ENCODE results near the gene NVL.

The NVL gene

DNA sequence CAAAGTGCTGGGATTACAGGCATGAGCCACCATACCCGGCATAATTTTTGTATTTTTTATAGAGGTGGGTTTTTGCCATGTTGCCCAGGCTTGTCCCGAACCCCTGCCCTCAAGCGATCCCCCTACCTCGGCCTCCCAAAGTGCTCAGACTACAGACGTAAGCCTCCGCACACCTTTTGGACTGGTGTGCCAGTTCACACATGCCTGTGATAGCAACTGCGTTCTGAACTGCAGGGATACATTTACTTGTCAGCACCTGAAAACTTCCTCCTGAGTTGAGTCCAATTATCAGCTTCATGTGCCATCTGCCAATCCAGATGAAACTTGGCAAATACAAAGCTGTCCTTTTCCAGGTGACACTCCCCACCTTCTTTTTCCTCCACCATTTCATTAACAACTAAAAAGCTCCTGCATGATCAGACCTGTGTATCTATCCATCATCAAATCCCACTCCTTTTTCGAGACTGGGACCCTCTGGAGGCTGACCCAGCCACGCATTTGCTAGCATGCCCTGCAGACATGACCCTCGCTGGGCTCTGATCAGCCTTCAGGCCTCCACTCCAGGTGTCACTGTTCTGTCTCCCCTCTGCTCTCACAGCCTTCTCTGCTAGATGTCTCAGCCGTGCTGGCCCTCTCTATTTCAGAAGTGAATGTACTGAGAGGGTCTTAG is 149.1 kb downstream of the NVL start:
- Histone ChIP-seq H3K4me1 (peaks cover 0 to 26% (median 15%) of the 10 kb centered on the region in 4 donors), H3K27ac (no peak overlapping the region), H3K36me3 (no peaks in the 10 kb centered on the region), H3K4me3 (no peak overlapping the region), H3K27me3 (no peaks in the 10 kb centered on the region), H3K9me3 (no peaks in the 10 kb centered on the region)
- intact Hi-C loops (cut with DNase I; ENCODE audit: low total_unique reads): no loop called here
- no peak for DNase-seq
- TF ChIP-seq, protein P1, sequence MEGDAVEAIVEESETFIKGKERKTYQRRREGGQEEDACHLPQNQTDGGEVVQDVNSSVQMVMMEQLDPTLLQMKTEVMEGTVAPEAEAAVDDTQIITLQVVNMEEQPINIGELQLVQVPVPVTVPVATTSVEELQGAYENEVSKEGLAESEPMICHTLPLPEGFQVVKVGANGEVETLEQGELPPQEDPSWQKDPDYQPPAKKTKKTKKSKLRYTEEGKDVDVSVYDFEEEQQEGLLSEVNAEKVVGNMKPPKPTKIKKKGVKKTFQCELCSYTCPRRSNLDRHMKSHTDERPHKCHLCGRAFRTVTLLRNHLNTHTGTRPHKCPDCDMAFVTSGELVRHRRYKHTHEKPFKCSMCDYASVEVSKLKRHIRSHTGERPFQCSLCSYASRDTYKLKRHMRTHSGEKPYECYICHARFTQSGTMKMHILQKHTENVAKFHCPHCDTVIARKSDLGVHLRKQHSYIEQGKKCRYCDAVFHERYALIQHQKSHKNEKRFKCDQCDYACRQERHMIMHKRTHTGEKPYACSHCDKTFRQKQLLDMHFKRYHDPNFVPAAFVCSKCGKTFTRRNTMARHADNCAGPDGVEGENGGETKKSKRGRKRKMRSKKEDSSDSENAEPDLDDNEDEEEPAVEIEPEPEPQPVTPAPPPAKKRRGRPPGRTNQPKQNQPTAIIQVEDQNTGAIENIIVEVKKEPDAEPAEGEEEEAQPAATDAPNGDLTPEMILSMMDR (IDR thresholded peaks at IDR 0.05): no peak

DNA sequence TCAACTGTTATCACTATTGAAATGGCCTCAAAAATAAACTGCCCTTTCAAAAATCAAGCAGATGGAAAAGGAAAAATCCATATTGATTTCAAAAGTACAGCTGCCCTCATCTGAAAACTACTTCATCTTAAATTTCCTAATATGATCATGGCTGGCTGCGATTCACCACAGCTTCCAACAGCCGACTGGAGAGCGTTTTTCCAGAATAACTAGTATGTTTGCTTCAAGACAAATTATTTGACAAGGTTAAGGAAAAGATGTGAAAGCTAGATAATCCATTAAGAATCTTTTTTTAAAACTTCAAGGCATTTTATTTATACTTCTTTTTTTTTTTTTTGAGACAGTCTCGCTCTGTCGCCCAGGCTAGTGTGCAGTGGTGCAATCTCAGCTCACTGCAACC is 151.1 kb downstream of the NVL start:
- Histone ChIP-seq H3K27me3 (no peaks in the 10 kb centered on the region), H3K9me3 (no peaks in the 10 kb centered on the region), H3K36me3 (no peaks in the 10 kb centered on the region), H3K4me3 (no peak overlapping the region), H3K27ac (no peak overlapping the region), H3K4me1 (peaks cover 0 to 13% (median 4%) of the 10 kb centered on the region in 4 donors)
- DNase-seq: no peak
- intact Hi-C loops (cut with DNase I; ENCODE audit: low total_unique reads): no loop called here
- TF ChIP-seq, protein P1 (IDR thresholded peaks at IDR 0.05): no peak

DNA sequence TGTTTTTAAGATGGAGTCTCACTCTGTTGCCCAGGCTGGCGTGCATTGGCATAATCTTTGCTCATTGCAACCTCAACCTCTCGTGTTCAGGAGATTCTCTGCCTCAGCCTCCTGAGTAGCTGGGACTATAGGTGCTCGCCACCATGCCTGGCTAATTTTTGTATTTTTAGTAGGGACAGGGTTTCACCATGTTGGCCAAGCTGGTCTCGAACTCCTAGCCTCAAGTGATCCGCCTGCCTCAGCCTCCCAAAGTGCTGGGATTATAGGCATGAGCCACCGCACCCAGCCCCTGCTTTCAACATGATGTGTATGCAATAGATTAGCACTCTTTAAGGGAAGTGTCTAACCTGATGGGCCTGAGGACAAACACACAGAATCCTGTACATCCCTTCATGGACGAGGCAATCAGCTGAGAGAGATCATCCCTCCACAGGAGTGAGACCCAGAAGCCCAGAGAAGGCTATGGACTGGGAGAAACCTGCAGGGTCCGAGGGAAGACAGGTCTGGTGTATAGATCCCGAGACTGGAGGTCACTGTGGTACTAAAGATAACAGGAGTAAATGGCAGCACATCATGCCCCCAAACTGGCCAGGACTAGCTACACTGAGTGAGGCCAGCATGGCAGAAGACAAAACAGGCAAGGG is 152.5 kb downstream of the NVL start:
- H3K4me3 ChIP-seq: no peak overlapping the region
- peaks cover 0 to 11% (median 4%) of the 10 kb centered on the region in 4 donors for H3K4me1 ChIP-seq
- H3K27me3 ChIP-seq: no peaks in the 10 kb centered on the region
- no peak for DNase-seq
- H3K36me3 ChIP-seq: no peaks in the 10 kb centered on the region
- TF ChIP-seq, protein P1 (IDR thresholded peaks at IDR 0.05): no peak
- no peaks in the 10 kb centered on the region for H3K9me3 ChIP-seq
- H3K27ac ChIP-seq: no peak overlapping the region
- intact Hi-C loops (cut with DNase I; ENCODE audit: low total_unique reads): no loop called here

Measured in tibial artery (tissue), 4 donors.